GM12878 (cell line): ENCODE measurements around the gene CLDN10. TPM values are rescaled to one million over a fixed set of nuclear protein-coding genes. Genes with fewer than 3 reads are reported as not detected.

ENCODE experiments used
- ATAC-seq: fragments of 200-7000 bp; cut with Tn5 transposase; 3 replicates; pipeline ENCODE4 v1.9.1; 2020; ENCODE audit warnings: mild to moderate bottlenecking, moderate library complexity
- BruUV-seq: library from RNA; stranded (reverse); fragments of 400-500 nt; replicated peaks from 2 replicates; lab custom pipeline; 2021; lab: Mats Ljungman, UMichigan
- CTCF ChIA-PET: fragments of 300-600 bp; sonication (Branson Sonifier 250); formaldehyde crosslinking; extraction: SDS; loops from one replicate; lab custom pipeline; 2021; ENCODE audit warnings: inconsistent platforms; lab: Yijun Ruan, JAX
- POLR2A ChIA-PET: fragments of 350-600 bp; formaldehyde crosslinking; extraction: SDS; loops from one replicate; lab custom pipeline; 2021; ENCODE audit warnings: inconsistent platforms; lab: Charles Lee
- RAD21 ChIA-PET: fragments of 300-600 bp; sonication (Branson Sonifier 250); formaldehyde crosslinking; loops from one replicate; lab custom pipeline; 2023; ENCODE audit warnings: antibody characterized with exemption; ENCODE audit not compliant: unreplicated experiment; lab: Charles Lee
- SMC1A ChIA-PET: fragments of 300-600 bp; sonication (Branson Sonifier 250); formaldehyde crosslinking; loops from one replicate; lab custom pipeline; 2023; ENCODE audit not compliant: unreplicated experiment, uncharacterized antibody; lab: Charles Lee
- DNase-seq: peaks from one replicate; pipeline ENCODE4 v3.0.0-alpha.2; 2011; ENCODE audit warnings: low read depth, low spot score
- FAIRE-seq: peaks from 3 replicates; lab custom pipeline; 2011; peaks lifted over from hg19 to GRCh38; lab: Jason Lieb, UNC
- H2AFZ ChIP-seq: 2 replicates; pipeline ENCODE4 v1.6.0; 2011; ENCODE audit warnings: low read depth, low read length, control low read depth; ENCODE audit not compliant: control insufficient read depth
- H3K27ac ChIP-seq: 2 replicates; pipeline ENCODE4 v1.5.1; 2011; ENCODE audit warnings: control low read depth; ENCODE audit not compliant: control insufficient read depth, insufficient read depth
- H3K27me3 ChIP-seq, 2 experiments: replicated peaks in 1 of 2; 2 replicates each; pipeline versions ENCODE4 v1.6.0 to v1.6.1; 2011; ENCODE audit warnings: low read length in 1 of 2; ENCODE audit not compliant: control insufficient read depth in 2 of 2, insufficient read depth in 2 of 2
- H3K36me3 ChIP-seq, 2 experiments: 2 replicates each; pipeline ENCODE4 v1.5.1; 2011; ENCODE audit warnings: low read length in 1 of 2; ENCODE audit not compliant: control insufficient read depth in 2 of 2, insufficient read depth in 2 of 2
- H3K4me1 ChIP-seq: 2 replicates; pipeline ENCODE4 v1.6.1; 2011; ENCODE audit warnings: mild to moderate bottlenecking, low read length, moderate library complexity, mixed read lengths; ENCODE audit not compliant: control insufficient read depth, insufficient read depth
- H3K4me2 ChIP-seq: 2 replicates; pipeline ENCODE4 v1.6.0; 2011; ENCODE audit warnings: control low read depth; ENCODE audit not compliant: control insufficient read depth, insufficient read depth
- H3K4me3 ChIP-seq: fragments of 200-600 bp; sonication (generic); 2 replicates; pipeline ENCODE4 v1.5.1; 2016
- H3K79me2 ChIP-seq: 2 replicates; pipeline ENCODE4 v1.6.0; 2011; ENCODE audit warnings: low read length; ENCODE audit not compliant: control insufficient read depth, insufficient read depth
- H3K9ac ChIP-seq: 2 replicates; pipeline ENCODE4 v1.8.0; 2011; ENCODE audit warnings: low read length, control low read depth, mixed read lengths; ENCODE audit not compliant: control insufficient read depth, insufficient read depth
- H3K9me3 ChIP-seq: replicated peaks from 3 replicates; pipeline ENCODE4 v1.5.1; 2011; ENCODE audit warnings: mild to moderate bottlenecking, low read length; ENCODE audit not compliant: control insufficient read depth, insufficient read depth
- H4K20me1 ChIP-seq: 2 replicates; pipeline ENCODE4 v1.6.0; 2011; ENCODE audit not compliant: control insufficient read depth, insufficient read depth
- BACH1 ChIP-seq: fragments of 450-650 bp; IDR thresholded peaks from 2 replicates; pipeline ENCODE4 v1.6.1; 2017; ENCODE audit warnings: mild to moderate bottlenecking, borderline replicate concordance
- BMI1 ChIP-seq: fragments of 450-650 bp; IDR thresholded peaks from 2 replicates; pipeline ENCODE4 v1.6.1; 2016; ENCODE audit warnings: mild to moderate bottlenecking, moderate library complexity, borderline replicate concordance
- CBFB ChIP-seq: IDR thresholded peaks from 2 replicates; pipeline ENCODE4 v1.6.1; 2016; ENCODE audit warnings: antibody characterized with exemption, low read depth
- KAT2A ChIP-seq: conservative IDR thresholded peaks from 2 replicates; pipeline ENCODE4 v1.6.1; 2011; ENCODE audit warnings: low read depth, low read length; ENCODE audit not compliant: control insufficient read depth
- NFXL1 ChIP-seq: fragments of 450-650 bp; IDR thresholded peaks from 2 replicates; pipeline ENCODE4 v1.6.1; 2017; ENCODE audit warnings: antibody characterized with exemption, mild to moderate bottlenecking, borderline replicate concordance
- NFYA ChIP-seq: IDR thresholded peaks from 2 replicates; pipeline ENCODE4 v1.6.1; 2011; ENCODE audit warnings: low read depth, mild to moderate bottlenecking, low read length, improper control_type of control experiment, borderline replicate concordance
- SMAD1 ChIP-seq: fragments of 450-650 bp; IDR thresholded peaks from 2 replicates; pipeline ENCODE4 v1.6.1; 2018; ENCODE audit warnings: mild to moderate bottlenecking, low read depth; ENCODE audit not compliant: partially characterized antibody
- SMAD5 ChIP-seq: IDR thresholded peaks from 2 replicates; pipeline ENCODE4 v1.6.1; 2016; ENCODE audit warnings: antibody characterized with exemption, low read depth
- SPI1 ChIP-seq: IDR thresholded peaks from 2 replicates; pipeline ENCODE4 v1.6.1; 2011; ENCODE audit warnings: low read depth, mild to moderate bottlenecking, low read length, moderate library complexity, borderline replicate concordance; ENCODE audit not compliant: insufficient read depth
- TARDBP ChIP-seq: IDR thresholded peaks from 2 replicates; pipeline ENCODE4 v1.6.1; 2016; ENCODE audit warnings: borderline replicate concordance
- ZNF384 ChIP-seq: IDR thresholded peaks from 2 replicates; pipeline ENCODE4 v1.6.1; 2012; ENCODE audit warnings: low read depth, mild to moderate bottlenecking, low read length, improper control_type of control experiment, borderline replicate concordance
- WGBS: methylation state at CpG from one replicate; pipeline ENCODE4 v1.1.6; 2016; ENCODE audit warnings: low lambda C conversion rate; ENCODE audit not compliant: insufficient replicate concordance, insufficient coverage; ENCODE audit errors: missing lambda C conversion rate; 5-methylcytosine and 5-hydroxymethylcytosine counted together
- in situ Hi-C: fragments of 300-500 bp; cut with MboI; formaldehyde crosslinking; loops from 9 replicates; pipeline ENCODE4 v1.14.3; 2018; ENCODE audit warnings: mixed read lengths
- intact Hi-C: fragments of 100-400 bp; cut with micrococcal nuclease; formaldehyde crosslinking; loops from one replicate; pipeline ENCODE4 v1.14.2; 2022; ENCODE audit not compliant: unreplicated experiment
- polyA plus RNA-seq, 11 experiments: library from polyadenylated mRNA; depleted of rRNA in 4 of 11; unstranded in 6 of 11; stranded (reverse) in 5 of 11; fragments of >200 nt; fragmentation: Nextera tagmentation in 4 of 11; fragmentation: Illumina TruSeq in 1 of 11; extraction: Ambion mirVana in 4 of 11; extraction: Trizol in 1 of 11; gene quantifications; 1 replicate in 1 of 11; 2 replicates in 10 of 11; pipeline versions ENCODE4 v1.2.1 to v1.2.3, GENCODE V29; 2011 to 2016; ENCODE audit warnings: inconsistent platforms in 2 of 11, missing spikeins in 2 of 11, low read depth in 1 of 11
- total RNA-seq, 4 experiments: library from RNA; depleted of rRNA in 3 of 4; stranded (reverse); fragments of >200 nt in 3 of 4; fragmentation: Illumina TruSeq in 1 of 4; extraction: Trizol in 1 of 4; gene quantifications; 2 replicates each; pipeline versions ENCODE4 v1.2.1 to v1.2.3, GENCODE V29; 2013 to 2021
- TF ChIP-seq, protein P1 (sequence below): IDR thresholded peaks from 2 replicates; pipeline ENCODE4 v1.6.1; 2012; ENCODE audit warnings: low read depth, low read length, improper control_type of control experiment
- TF ChIP-seq, protein P2 (sequence below): fragments of 450-650 bp; IDR thresholded peaks from 2 replicates; pipeline ENCODE4 v1.6.1; 2017; ENCODE audit warnings: mild to moderate bottlenecking

CLDN10 gene
- total and polyA plus RNA-seq, 10 of the 15 experiments (the other 5 are each of a cell fraction or from before 2014, with no cell fraction given) = not detected

DNA sequence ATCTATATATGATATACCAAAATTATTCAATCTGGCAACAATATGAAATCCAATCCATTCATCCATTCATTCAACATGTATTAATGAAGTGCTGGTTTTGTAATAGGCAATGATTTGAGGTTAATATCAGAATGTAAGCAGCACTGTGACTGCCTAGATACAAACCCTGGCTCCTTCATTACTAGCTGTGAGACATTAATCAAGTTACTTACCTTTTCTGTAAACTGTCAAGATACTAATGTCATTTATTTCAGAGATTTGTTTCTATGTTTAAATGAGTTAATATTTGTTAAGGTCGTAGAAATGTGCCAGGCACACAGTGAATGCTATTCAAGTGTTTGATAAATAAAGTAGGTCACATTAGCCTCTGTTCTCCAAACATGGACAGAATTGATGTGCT is 40.9 kb downstream of the CLDN10 start:
- Histone ChIP-seq H3K27me3 (peaks cover 1 to 3% of the 10 kb centered on the region in 2 experiments; a peak in 3 of 4 replicates), H2AFZ (no peak overlapping the region), H3K4me2 (no peak overlapping the region), H4K20me1 (no peaks in the 10 kb centered on the region), H3K79me2 (no peaks in the 10 kb centered on the region), H3K9ac (no peak overlapping the region), H3K4me3 (no peak overlapping the region), H3K36me3 (no peaks in the 10 kb centered on the region), H3K9me3 (no peaks in the 10 kb centered on the region), H3K4me1 (no peaks in the 10 kb centered on the region), H3K27ac (no peak overlapping the region)
- ATAC-seq (no peak), DNase-seq (no peak), FAIRE-seq (no peak)
- TF ChIP-seq KAT2A (no peak), SMAD1 (no peak), ZNF384 (no peak), CBFB (no peak), NFXL1 (no peak), SMAD5 (no peak), TARDBP (no peak), BMI1 (no peak), SPI1 (no peak), NFYA (no peak), BACH1 (no peak)
- TF ChIP-seq, protein P1, sequence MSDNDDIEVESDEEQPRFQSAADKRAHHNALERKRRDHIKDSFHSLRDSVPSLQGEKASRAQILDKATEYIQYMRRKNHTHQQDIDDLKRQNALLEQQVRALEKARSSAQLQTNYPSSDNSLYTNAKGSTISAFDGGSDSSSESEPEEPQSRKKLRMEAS = no peak
- TF ChIP-seq, protein P2, sequence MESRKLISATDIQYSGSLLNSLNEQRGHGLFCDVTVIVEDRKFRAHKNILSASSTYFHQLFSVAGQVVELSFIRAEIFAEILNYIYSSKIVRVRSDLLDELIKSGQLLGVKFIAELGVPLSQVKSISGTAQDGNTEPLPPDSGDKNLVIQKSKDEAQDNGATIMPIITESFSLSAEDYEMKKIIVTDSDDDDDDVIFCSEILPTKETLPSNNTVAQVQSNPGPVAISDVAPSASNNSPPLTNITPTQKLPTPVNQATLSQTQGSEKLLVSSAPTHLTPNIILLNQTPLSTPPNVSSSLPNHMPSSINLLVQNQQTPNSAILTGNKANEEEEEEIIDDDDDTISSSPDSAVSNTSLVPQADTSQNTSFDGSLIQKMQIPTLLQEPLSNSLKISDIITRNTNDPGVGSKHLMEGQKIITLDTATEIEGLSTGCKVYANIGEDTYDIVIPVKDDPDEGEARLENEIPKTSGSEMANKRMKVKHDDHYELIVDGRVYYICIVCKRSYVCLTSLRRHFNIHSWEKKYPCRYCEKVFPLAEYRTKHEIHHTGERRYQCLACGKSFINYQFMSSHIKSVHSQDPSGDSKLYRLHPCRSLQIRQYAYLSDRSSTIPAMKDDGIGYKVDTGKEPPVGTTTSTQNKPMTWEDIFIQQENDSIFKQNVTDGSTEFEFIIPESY = no peak
- BruUV-seq = no TSS peak
- POLR2A ChIA-PET = interaction anchor here (0.6 kb wide), 1 partner anchor 13 kb away, joined by 3 read pairs; no protein-coding TSS in a partner anchor
- 33% methylated on average over 1 of the region's 1 CpG for WGBS
- intact Hi-C loops (no loop called here), in situ Hi-C loops (no loop called here)
- SMC1A ChIA-PET = no interaction called here
- CTCF ChIA-PET = interaction anchor here (1.0 to 1.5 kb wide), 2 partner anchors 31 kb away, joined by 3 read pairs; no protein-coding TSS in a partner anchor
- RAD21 ChIA-PET = no interaction called here
